ENCODE data around the gene SGCD.

DNA sequence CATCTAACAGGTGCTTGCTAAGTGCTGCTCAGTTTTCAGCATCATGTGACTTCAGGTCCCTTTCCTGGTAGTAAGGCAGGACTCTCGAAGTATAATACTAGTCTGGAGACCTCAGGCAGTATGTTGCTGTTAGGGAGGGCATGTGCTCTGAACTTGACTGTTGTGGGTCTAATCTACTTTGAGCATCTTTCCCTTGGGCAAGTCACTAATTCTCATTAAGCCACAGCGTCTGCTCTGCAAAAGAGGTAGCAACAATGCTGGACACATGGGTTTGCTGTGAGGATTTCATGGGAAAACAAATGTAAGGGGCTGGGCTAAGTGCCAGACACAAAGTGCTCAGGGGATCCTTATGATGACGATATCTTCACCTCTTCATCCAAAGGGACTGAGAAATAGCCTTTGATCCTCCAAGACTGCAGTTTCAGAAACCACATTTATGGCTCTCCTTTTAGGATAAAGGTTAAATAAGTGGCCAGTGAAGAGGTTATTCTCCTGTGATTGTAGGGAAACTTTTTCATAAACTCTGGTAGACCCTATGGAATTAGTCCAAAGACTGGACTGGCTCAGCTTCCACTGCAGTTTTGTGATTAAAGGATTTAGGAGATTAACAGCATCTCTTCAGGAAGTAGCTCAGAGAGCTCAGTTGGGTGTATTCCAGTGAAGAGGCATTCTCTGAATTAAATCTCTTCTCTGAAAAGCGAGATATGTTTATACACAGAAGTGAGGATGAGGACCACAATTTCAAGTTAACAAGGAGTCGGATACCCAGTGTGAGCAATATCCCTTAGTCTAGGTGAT is 216.6 kb downstream of the SGCD start:
- TF ChIP-seq, protein P1, sequence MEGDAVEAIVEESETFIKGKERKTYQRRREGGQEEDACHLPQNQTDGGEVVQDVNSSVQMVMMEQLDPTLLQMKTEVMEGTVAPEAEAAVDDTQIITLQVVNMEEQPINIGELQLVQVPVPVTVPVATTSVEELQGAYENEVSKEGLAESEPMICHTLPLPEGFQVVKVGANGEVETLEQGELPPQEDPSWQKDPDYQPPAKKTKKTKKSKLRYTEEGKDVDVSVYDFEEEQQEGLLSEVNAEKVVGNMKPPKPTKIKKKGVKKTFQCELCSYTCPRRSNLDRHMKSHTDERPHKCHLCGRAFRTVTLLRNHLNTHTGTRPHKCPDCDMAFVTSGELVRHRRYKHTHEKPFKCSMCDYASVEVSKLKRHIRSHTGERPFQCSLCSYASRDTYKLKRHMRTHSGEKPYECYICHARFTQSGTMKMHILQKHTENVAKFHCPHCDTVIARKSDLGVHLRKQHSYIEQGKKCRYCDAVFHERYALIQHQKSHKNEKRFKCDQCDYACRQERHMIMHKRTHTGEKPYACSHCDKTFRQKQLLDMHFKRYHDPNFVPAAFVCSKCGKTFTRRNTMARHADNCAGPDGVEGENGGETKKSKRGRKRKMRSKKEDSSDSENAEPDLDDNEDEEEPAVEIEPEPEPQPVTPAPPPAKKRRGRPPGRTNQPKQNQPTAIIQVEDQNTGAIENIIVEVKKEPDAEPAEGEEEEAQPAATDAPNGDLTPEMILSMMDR (IDR thresholded peaks at IDR 0.05; ENCODE audit: low read depth, low read length) = no peak
- TF ChIP-seq EZH2phosphoT487 (IDR thresholded peaks at IDR 0.05; ENCODE audit: low read depth) = no peak
